Activated T-cell treated with anti-CD3 and anti-CD28 coated beads, Interleukin-2, amount 50 U/mL, for 72 hours (primary cell): ENCODE results near the gene MTHFD1L. TPM values are rescaled to one million over a fixed set of nuclear protein-coding genes. Genes with fewer than 3 reads are reported as not detected.

Source experiments
- ATAC-seq, 2 donors: fragments of 150-1000 bp; cut with Tn5 transposase; replicated peaks in 1 of 2; 2 replicates each; pipeline ENCODE4 v1.10.0; 2021; ENCODE audit warnings: moderate library complexity in 2 of 2, mild to moderate bottlenecking in 1 of 2
- DNase-seq, 2 donors: peaks; one replicate each; pipeline ENCODE4 v3.0.0; 2021 to 2022; ENCODE audit warnings: mixed read lengths in 1 of 2
- H3K27ac Mint-ChIP-seq: one replicate; pipeline ENCODE4 v1.8.0; 2022; ENCODE audit warnings: mild to moderate bottlenecking, moderate library complexity, mixed read lengths
- H3K27me3 Mint-ChIP-seq: one replicate; pipeline ENCODE4 v1.8.0; 2022; ENCODE audit warnings: low read depth, mixed read lengths
- H3K36me3 Mint-ChIP-seq, 2 donors: one replicate each; pipeline ENCODE4 v1.8.0; 2022; ENCODE audit warnings: mixed read lengths in 2 of 2, mild to moderate bottlenecking in 1 of 2; ENCODE audit not compliant: insufficient read depth in 2 of 2
- H3K4me1 Mint-ChIP-seq: one replicate; pipeline ENCODE4 v1.8.0; 2022; ENCODE audit warnings: low read depth, mixed read lengths
- H3K4me3 Mint-ChIP-seq, 2 donors: one replicate each; pipeline ENCODE4 v1.8.0; 2022; ENCODE audit warnings: mild to moderate bottlenecking in 2 of 2, mixed read lengths in 2 of 2, moderate library complexity in 2 of 2
- H3K9me3 Mint-ChIP-seq, 2 donors: one replicate each; pipeline ENCODE4 v1.8.0; 2022; ENCODE audit warnings: mixed read lengths in 2 of 2
- total RNA-seq, 2 donors: library from RNA; stranded (reverse); gene quantifications; one replicate each; pipeline ENCODE4 v1.2.3, GENCODE V29; 2022

MTHFD1L gene
- total RNA-seq, 2 donors from 2014 or later, result 138 to 155 TPM

DNA sequence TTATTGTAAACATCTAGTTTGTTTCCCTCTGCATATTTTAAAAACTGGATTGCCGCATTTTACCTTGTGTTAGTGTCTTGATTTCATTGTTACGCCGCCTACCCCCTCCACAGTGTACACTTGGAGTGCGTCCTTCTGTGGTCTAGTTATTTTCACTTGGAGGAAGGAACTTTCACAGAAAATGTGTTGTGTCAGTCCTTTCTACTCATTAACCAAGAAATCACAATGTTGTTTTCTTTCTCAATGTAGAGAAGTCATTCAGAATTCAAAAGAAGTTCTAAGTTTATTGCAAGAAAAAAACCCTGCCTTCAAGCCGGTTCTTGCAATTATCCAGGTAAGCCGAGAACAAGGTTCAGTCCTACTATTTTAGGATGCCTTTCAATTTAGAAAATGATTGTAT is 10.3 kb downstream of the MTHFD1L start:
- H3K27ac Mint-ChIP-seq, result no peak overlapping the region
- ATAC-seq (no peak), DNase-seq (no peak)
- peaks cover 11% of the 10 kb centered on the region for H3K4me1 Mint-ChIP-seq
- no peak overlapping the region for H3K4me3 Mint-ChIP-seq
- no peaks in the 10 kb centered on the region for H3K27me3 Mint-ChIP-seq
- H3K36me3 Mint-ChIP-seq, result peaks cover 7 to 23% of the 10 kb centered on the region in 2 donors
- no peaks in the 10 kb centered on the region for H3K9me3 Mint-ChIP-seq

DNA sequence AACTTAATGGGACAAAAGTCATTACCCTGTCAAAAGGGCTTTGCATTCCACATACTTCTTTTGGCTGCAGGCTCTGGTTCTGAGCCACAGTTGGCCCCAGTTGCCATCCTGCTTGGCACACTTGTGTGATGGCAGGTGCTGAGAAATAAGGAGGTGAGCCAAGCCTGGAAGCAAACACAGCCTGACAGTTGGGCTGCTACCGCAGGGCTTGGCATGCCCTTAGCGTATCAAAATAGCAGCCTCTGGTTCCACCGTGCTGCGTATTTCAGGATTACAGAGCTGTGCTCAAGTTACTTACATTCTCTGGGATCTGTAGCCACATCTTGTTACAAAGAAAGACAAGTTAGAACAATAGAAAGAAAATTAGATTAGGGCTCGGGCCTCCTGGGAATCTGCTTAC is 11.1 kb downstream of the MTHFD1L start:
- ATAC-seq (no peak), DNase-seq (no peak)
- Mint-ChIP-seq H3K27ac (no peak overlapping the region), H3K36me3 (peaks cover 7 to 26% of the 10 kb centered on the region in 2 donors), H3K9me3 (no peaks in the 10 kb centered on the region), H3K4me1 (peaks cover 11% of the 10 kb centered on the region), H3K4me3 (no peak overlapping the region), H3K27me3 (no peaks in the 10 kb centered on the region)

DNA sequence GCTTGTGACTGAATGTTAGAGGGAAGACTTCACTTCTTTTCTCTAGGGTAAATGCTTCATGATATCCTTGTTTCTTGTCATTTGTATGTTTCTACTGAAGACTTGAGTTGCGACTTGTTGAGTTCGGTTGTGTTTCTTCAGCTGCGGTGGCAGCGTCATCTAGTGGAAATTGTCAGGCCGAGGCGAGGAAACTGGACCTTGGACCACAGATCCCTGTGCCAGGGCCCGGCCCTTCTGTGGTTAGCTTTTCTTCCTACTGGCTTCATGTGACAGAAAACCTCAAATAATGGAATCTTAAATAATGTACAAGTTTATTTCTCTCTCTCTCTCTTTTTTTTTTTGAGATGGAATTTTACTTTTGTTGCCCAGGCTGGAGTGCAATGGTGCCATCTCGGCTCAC is 12.4 kb downstream of the MTHFD1L start:
- Mint-ChIP-seq H3K4me3 (no peak overlapping the region), H3K27ac (no peak overlapping the region), H3K4me1 (peaks cover 11% of the 10 kb centered on the region), H3K27me3 (no peaks in the 10 kb centered on the region), H3K36me3 (peaks cover 5 to 19% of the 10 kb centered on the region in 2 donors), H3K9me3 (no peaks in the 10 kb centered on the region)
- ATAC-seq (no peak), DNase-seq (no peak)

DNA sequence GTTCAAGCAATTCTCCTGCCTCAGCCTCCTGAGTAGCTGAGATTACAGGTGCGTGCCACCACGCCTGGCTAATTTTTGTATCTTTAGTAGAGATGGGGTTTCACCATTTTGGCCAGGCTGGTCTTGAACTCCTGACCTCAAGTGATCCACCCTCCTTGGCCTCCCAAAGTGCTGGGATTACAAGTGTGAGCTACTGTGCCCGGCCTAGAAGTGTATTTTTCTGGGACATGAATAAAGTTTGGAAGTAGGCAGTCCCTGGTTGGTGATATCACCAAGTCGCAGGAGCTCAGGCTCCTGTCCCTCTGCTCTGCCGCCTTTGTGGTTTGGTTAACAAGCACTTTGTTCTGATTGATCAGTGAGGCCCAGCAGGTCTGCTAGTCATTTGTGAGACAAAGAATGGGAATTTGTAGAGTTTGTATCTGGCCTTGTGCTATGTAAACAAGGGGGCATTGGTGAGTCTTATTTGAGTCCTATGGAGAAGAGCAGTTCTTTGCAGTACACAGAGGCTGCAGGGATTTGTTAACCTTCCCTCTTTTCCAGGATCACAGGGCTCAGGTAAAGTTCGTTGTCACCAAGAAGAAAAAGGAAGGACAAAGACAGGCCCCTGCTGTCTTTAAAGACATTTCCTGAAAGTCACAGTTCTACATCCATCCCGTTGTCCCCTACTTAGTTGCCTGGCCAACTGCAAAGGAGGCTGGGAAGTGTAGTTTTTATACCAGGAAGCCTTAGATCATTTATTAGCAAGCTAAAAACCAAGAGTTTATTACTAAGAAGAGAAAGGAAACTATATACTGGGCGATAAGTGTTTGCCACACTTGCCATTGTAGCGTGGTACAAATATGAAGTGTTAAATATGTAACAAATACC is 13.1 kb downstream of the MTHFD1L start:
- Mint-ChIP-seq H3K27ac (no peak overlapping the region), H3K4me1 (peaks cover 11% of the 10 kb centered on the region), H3K9me3 (no peaks in the 10 kb centered on the region), H3K4me3 (no peak overlapping the region), H3K27me3 (no peaks in the 10 kb centered on the region), H3K36me3 (peaks cover 5 to 22% of the 10 kb centered on the region in 2 donors)
- DNase-seq, result no peak
- ATAC-seq, result no peak

GRCh38 chr6:150880336-150880735 is 14.8 kb downstream of the MTHFD1L start:
- DNase-seq, result no peak
- no peak for ATAC-seq
- no peak overlapping the region for H3K4me3 Mint-ChIP-seq
- peaks cover 11% of the 10 kb centered on the region for H3K4me1 Mint-ChIP-seq
- no peak overlapping the region for H3K27ac Mint-ChIP-seq
- peaks cover 5 to 30% of the 10 kb centered on the region in 2 donors for H3K36me3 Mint-ChIP-seq
- no peaks in the 10 kb centered on the region for H3K27me3 Mint-ChIP-seq
- no peaks in the 10 kb centered on the region for H3K9me3 Mint-ChIP-seq

DNA sequence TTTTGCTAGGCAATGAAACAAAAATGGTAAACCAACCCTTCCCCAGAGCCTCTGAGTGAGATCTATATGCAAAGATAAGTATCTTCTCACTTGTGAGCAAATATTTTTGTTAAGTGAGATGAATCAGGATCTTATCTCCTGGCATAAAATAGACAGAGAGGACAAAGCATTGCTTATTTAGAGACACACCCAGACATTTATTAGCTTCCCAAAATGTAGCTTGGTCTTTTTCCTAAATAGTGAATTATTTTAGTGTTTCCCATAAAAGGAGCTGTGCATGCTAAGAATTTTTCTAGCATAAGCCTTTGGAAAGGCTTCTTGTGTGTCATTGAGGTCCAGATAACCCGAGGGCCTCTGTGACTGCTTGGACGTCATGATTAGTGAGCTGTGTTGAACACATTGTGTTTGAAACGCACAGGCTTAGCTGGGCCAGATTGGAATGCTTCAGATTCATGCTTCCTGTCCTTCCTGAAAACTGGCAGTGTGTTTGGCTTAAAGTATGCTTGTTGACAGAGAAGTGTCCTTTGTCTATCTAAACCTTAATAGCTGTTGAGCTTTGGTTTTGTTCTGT is 16.5 kb downstream of the MTHFD1L start:
- no peak overlapping the region for H3K27ac Mint-ChIP-seq
- H3K27me3 Mint-ChIP-seq, result no peaks in the 10 kb centered on the region
- no peak for DNase-seq
- no peaks in the 10 kb centered on the region for H3K9me3 Mint-ChIP-seq
- H3K36me3 Mint-ChIP-seq, result peaks cover 5 to 42% of the 10 kb centered on the region in 2 donors
- no peak for ATAC-seq
- H3K4me1 Mint-ChIP-seq, result peaks cover 11% of the 10 kb centered on the region
- no peak overlapping the region for H3K4me3 Mint-ChIP-seq

DNA sequence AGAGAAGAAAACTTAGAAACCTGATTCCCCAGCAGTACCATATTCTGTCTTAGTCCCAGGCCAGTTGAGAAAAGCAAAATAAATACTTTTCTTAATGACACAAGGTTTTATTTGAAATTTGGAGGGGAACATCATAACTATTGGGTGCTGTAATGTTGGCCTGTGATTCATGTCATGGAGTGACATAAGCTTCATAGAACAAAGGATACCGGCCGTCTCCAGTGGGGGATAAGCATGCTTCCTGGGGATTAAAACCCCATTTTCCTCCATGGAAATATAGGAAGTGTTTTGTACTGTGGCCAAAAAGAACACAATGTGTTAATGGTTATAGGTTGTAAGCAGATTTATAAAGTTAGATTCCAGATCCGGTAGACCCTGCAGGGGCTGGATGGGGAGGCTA is 18.0 kb downstream of the MTHFD1L start:
- ATAC-seq (no peak), DNase-seq (no peak)
- H3K4me3 Mint-ChIP-seq, result no peak overlapping the region
- no peaks in the 10 kb centered on the region for H3K27me3 Mint-ChIP-seq
- peaks cover 11% of the 10 kb centered on the region for H3K4me1 Mint-ChIP-seq
- no peaks in the 10 kb centered on the region for H3K9me3 Mint-ChIP-seq
- H3K27ac Mint-ChIP-seq, result no peak overlapping the region
- peaks cover 9 to 46% of the 10 kb centered on the region in 2 donors for H3K36me3 Mint-ChIP-seq

DNA sequence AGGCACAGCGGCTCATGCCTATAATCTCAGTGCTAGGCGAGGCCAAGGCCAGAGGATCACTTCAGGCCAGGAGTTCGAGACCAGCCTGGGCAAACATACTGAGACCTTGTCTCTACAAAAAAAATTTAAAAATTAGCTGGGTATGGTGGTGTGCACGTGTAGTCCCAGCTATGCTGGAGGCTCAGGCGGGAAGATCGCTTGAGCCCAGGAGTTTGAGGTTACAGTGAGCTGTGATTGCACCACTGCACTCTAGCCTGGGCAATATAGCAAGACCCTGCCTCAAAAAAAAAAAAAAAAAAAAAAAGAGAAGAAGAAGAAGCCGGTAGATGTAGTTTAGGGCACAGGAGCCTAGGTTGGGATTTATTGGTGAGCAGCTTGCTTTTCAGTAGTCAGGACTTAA is 20.7 kb downstream of the MTHFD1L start:
- no peak for ATAC-seq
- Mint-ChIP-seq H3K27ac (no peak overlapping the region), H3K4me1 (no peaks in the 10 kb centered on the region), H3K9me3 (no peaks in the 10 kb centered on the region), H3K36me3 (peaks cover 10 to 36% of the 10 kb centered on the region in 2 donors), H3K27me3 (no peaks in the 10 kb centered on the region), H3K4me3 (no peak overlapping the region)
- no peak for DNase-seq

GRCh38 chr6:150887978-150888563 is 22.6 kb downstream of the MTHFD1L start:
- ATAC-seq, result no peak
- Mint-ChIP-seq H3K4me3 (no peak overlapping the region), H3K4me1 (peaks cover 6% of the 10 kb centered on the region), H3K27ac (peak overlapping the region; percentile 77), H3K27me3 (no peaks in the 10 kb centered on the region), H3K36me3 (peaks cover 10 to 44% of the 10 kb centered on the region in 2 donors), H3K9me3 (no peaks in the 10 kb centered on the region)
- DNase-seq, result no peak

DNA sequence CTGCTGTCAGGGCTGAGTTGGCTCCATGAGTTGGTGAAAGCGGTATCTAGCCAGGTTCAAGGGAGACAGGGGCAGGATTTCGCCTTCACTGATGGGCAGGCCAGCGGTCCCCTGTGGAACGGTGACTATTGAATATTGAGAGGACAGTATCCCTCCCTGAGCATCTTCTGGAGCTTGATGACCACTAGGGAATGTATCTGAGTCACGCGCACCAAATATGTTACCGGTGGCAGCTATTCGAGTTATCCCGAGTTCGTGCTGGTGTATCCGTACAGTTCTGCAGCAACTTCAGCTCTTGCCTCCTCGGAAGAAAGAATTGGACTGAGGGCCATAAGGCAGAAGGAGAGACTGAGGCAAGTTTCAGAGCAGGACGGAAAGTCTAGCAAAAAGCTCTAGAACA is 24.8 kb downstream of the MTHFD1L start:
- peaks cover 10 to 40% of the 10 kb centered on the region in 2 donors for H3K36me3 Mint-ChIP-seq
- no peak overlapping the region for H3K4me3 Mint-ChIP-seq
- no peak for DNase-seq

DNA sequence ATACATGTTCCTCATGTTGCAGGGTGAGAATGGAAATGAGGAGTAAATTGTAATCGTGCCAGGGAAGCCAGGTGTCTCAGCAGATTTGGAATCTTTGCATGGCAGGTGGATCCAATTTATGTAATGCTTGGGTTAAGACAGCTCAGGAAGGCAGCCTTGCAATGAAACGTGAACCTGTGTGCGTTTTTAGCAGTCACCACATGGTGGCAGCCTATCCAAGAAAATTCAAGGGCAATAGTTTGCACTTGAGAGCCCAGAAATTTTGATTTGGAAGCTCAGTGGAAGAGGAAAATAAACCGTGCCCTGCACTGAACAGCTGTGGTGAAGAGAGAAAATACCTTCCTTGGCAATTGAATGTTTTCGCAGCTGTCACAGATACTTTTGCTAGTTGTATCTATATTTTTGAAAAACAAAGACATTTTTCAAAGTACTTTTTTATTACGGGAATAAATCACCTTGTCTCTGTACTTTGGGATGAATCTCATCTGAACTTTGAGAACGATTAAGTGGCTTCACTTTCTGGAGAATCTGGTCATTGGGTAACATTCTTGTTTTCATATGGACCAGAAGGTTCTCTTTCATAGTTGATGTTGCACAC is 26.5 kb downstream of the MTHFD1L start:
- Mint-ChIP-seq H3K27ac (no peak overlapping the region), H3K4me3 (no peak overlapping the region), H3K36me3 (peaks cover 14 to 34% of the 10 kb centered on the region in 2 donors), H3K27me3 (no peaks in the 10 kb centered on the region), H3K9me3 (no peaks in the 10 kb centered on the region), H3K4me1 (peaks cover 29% of the 10 kb centered on the region)
- DNase-seq (peak; percentile 42 to 52), ATAC-seq (peak; percentile 45 to 58)

More for the DNA sequence above, 24.8 kb downstream of the MTHFD1L start:
- no peaks in the 10 kb centered on the region for H3K27me3 Mint-ChIP-seq
- H3K9me3 Mint-ChIP-seq, result no peaks in the 10 kb centered on the region
- H3K4me1 Mint-ChIP-seq, result peaks cover 25% of the 10 kb centered on the region
- H3K27ac Mint-ChIP-seq, result no peak overlapping the region
- ATAC-seq, result no peak

DNA sequence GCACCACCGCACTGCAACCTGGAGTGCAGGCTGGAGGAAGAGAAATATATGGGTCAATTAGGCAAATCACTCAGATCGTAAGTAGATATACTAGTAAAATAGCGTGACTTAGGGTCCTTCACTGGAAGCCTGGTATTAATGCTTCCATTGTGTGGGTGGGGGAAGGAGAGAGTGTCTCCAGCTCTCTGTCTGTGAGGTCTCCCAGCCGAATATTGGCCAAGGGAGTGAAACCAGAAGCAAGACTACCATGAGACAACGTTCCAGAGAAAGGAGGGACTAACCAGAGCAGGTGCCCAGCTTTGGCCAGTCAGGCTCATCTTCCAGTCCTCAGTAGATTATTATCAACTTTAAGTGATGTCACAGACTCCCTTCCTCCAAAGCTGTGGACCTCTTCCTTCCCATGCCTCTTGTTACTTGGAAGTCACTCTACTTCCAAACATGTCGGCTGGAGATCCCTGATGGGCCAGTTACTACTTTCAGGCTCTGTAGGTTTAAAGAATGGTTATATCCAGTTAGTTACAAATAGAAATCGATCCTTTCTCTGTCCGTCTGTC is 28.8 kb downstream of the MTHFD1L start:
- Mint-ChIP-seq H3K9me3 (no peaks in the 10 kb centered on the region), H3K36me3 (peaks cover 8 to 30% of the 10 kb centered on the region in 2 donors), H3K27ac (no peak overlapping the region), H3K4me3 (peak overlapping the region in 1 of 2 donors; percentile 63), H3K27me3 (no peaks in the 10 kb centered on the region), H3K4me1 (peaks cover 29% of the 10 kb centered on the region)
- ATAC-seq (no peak), DNase-seq (no peak)
